Measurements from ENCODE around the gene HIF1AN. TPM values are rescaled to one million over a fixed set of nuclear protein-coding genes. Genes with fewer than 3 reads are reported as not detected.

The HIF1AN gene
- total and polyA plus RNA-seq, 2 of the 8 experiments (the other 6 are each of a cell fraction or from before 2014, with no cell fraction given): 10.9 to 62.8 TPM

GRCh38 chr10:100529475-100530298 lies 6.1 kb upstream of the HIF1AN start, which contains the start of gene NDUFB8:
TSS of gene NDUFB8 (minus strand) at chr10:100529871. CDS start at chr10:100529851, 20 bp downstream.
- ChIA-PET POLR2A (ENCODE audit: partially characterized antibody) (interaction anchor here (0.8 to 1.1 kb wide), 2 partner anchors 47 to 156 kb away, joined by 3 read pairs; no protein-coding TSS in a partner anchor), CTCF (ENCODE audit: partially characterized antibody) (interaction anchor here (1.0 to 3.8 kb wide), 4 partner anchors 12 to 96 kb away, joined by 3 to 27 read pairs (median 6); no protein-coding TSS in a partner anchor)
- no peak within 1 kb of the TSS; the same call in 1 of the 2 replicates for H2BK12ac ChIP-seq (ENCODE audit: low read depth, low read length)
- H3K9me3 ChIP-seq (ENCODE audit: insufficient read depth in 2 of 2, low read depth in 1 of 2, low read length in 1 of 2): no peaks in the 10 kb centered on the region
- 2% methylated on average over 39 of the region's 43 CpGs; no CpG with 5 or more reads in 1 of the 2 experiments for WGBS, 2 experiments (ENCODE audit: extremely low coverage in 1 of 2, insufficient coverage in 1 of 2, insufficient read length in 1 of 2, insufficient replicate concordance in 2 of 2, low coverage in 1 of 2, low lambda C conversion rate in 2 of 2, missing lambda C conversion rate in 1 of 2)
- H4K91ac ChIP-seq (replicated peaks; ENCODE audit: insufficient read length, low read length): peak within 1 kb of the TSS; percentile 94
- peak within 1 kb of the TSS; percentile 99 for H2AFZ ChIP-seq (ENCODE audit: low read length)
- H3K79me2 ChIP-seq (ENCODE audit: control insufficient read depth in 1 of 2, insufficient read depth in 2 of 2, low read length in 2 of 2): peaks cover 0 to 14% of the 10 kb centered on the region in 2 experiments; a peak in 3 of 4 replicates
- H3K18ac ChIP-seq (ENCODE audit: extremely low read depth, low read length): peak within 1 kb of the TSS; percentile 97
- peak within 1 kb of the TSS; percentile 1 for H3K4ac ChIP-seq (replicated peaks; ENCODE audit: insufficient read length, low read depth, low read length)
- peaks cover 2% of the 10 kb centered on the region; the same call in 1 of the 2 replicates for H3K79me1 ChIP-seq (ENCODE audit: low read depth, low read length)
- no peaks in the 10 kb centered on the region for H3K27me3 ChIP-seq (replicated peaks in 1 of 4; ENCODE audit: control insufficient read depth in 3 of 4, extremely low read depth in 1 of 4, insufficient read depth in 3 of 4, low read length in 3 of 4)
- DNase-seq (ENCODE audit: low read depth in 1 of 2, low spot score in 2 of 2): peak; percentile 49 to 95
- no peak within 1 kb of the TSS for H3K23ac ChIP-seq (ENCODE audit: insufficient read length)
- no peak for FAIRE-seq
- H3K27ac ChIP-seq (ENCODE audit: low read depth, low read length): peak within 1 kb of the TSS; percentile 24; the same call in 1 of the 2 replicates
- H4K5ac ChIP-seq (ENCODE audit: insufficient read length, low read depth, low read length): peak within 1 kb of the TSS; percentile 89
- H2AK5ac ChIP-seq (ENCODE audit: low read depth, low read length): no peak within 1 kb of the TSS
- H3K23me2 ChIP-seq (ENCODE audit: low read depth, low read length): peaks cover 12% of the 10 kb centered on the region
- peak within 1 kb of the TSS; percentile 80 to 85 for H3K4me2 ChIP-seq (ENCODE audit: insufficient read depth in 1 of 2, low read depth in 2 of 2, low read length in 2 of 2)
- no peak within 1 kb of the TSS for H2BK120ac ChIP-seq (replicated peaks; ENCODE audit: low read depth, low read length)
- no peak within 1 kb of the TSS; the same call in 1 of the 2 replicates for H2BK20ac ChIP-seq (ENCODE audit: low read length)
- H2BK5ac ChIP-seq (ENCODE audit: low read depth, low read length): peak within 1 kb of the TSS; percentile 83; the same call in 1 of the 2 replicates
- no peak within 1 kb of the TSS for H3K14ac ChIP-seq (ENCODE audit: insufficient read length)
- peaks cover 0 to 5% (median 4%) of the 10 kb centered on the region in 4 experiments; a peak in 3 of 7 replicates for H3K4me1 ChIP-seq (replicated peaks in 1 of 4; ENCODE audit: control insufficient read depth in 3 of 4, insufficient read depth in 4 of 4, low read length in 3 of 4)
- peaks cover 0 to under 1% of the 10 kb centered on the region in 2 experiments for H4K20me1 ChIP-seq (replicated peaks in 1 of 2; ENCODE audit: control insufficient read depth in 1 of 2, insufficient read depth in 2 of 2, low read length in 2 of 2)
- peaks cover 7 to 22% (median 12%) of the 10 kb centered on the region in 4 experiments for H3K36me3 ChIP-seq (ENCODE audit: control insufficient read depth in 2 of 4, insufficient read depth in 4 of 4, low read length in 3 of 4)
- peak within 1 kb of the TSS; percentile 72 to 91 (median 76) for H3K9ac ChIP-seq (replicated peaks in 1 of 4; ENCODE audit: extremely low read depth in 1 of 4, low read depth in 3 of 4, low read length in 3 of 4)
- H4K8ac ChIP-seq (ENCODE audit: extremely low read depth, insufficient read depth, low read length): peak within 1 kb of the TSS; percentile 90
- H3K56ac ChIP-seq (replicated peaks; ENCODE audit: insufficient read length, low read depth, low read length): peak within 1 kb of the TSS; percentile 74
- H2BK15ac ChIP-seq (ENCODE audit: low read length): 0 out of 2 replicates have a peak within 1 kb of the TSS, but pooled peaks have one; percentile 95
- H3K4me3 ChIP-seq (ENCODE audit: extremely low read depth in 1 of 4, insufficient read depth in 2 of 4, low read depth in 3 of 4, low read length in 4 of 4): peak within 1 kb of the TSS; percentile 81 to 95 (median 90)
- TF ChIP-seq MAX (IDR thresholded peaks at IDR 0.05) (no peak; the same call in none of the 2 replicates), GABPA (IDR thresholded peaks at IDR 0.05; ENCODE audit: borderline replicate concordance, insufficient read depth, low read length) (no peak)

All from H1 (cell line).